OCI-M2 (cell line): Measurements from ENCODE around the gene PRKRIP1.
"Not testable (repeated sequence)": the region's sequence is repeated elsewhere in the genome, so short reads cannot be mapped to it uniquely, and the experiment has no call there.

Experiments
- DNase-seq: peaks from one replicate; lab custom pipeline; 2025; ENCODE audit not compliant: unreplicated experiment; lab: John Stamatoyannopoulos, UW

PRKRIP1 gene, protein sequence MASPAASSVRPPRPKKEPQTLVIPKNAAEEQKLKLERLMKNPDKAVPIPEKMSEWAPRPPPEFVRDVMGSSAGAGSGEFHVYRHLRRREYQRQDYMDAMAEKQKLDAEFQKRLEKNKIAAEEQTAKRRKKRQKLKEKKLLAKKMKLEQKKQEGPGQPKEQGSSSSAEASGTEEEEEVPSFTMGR

DNA sequence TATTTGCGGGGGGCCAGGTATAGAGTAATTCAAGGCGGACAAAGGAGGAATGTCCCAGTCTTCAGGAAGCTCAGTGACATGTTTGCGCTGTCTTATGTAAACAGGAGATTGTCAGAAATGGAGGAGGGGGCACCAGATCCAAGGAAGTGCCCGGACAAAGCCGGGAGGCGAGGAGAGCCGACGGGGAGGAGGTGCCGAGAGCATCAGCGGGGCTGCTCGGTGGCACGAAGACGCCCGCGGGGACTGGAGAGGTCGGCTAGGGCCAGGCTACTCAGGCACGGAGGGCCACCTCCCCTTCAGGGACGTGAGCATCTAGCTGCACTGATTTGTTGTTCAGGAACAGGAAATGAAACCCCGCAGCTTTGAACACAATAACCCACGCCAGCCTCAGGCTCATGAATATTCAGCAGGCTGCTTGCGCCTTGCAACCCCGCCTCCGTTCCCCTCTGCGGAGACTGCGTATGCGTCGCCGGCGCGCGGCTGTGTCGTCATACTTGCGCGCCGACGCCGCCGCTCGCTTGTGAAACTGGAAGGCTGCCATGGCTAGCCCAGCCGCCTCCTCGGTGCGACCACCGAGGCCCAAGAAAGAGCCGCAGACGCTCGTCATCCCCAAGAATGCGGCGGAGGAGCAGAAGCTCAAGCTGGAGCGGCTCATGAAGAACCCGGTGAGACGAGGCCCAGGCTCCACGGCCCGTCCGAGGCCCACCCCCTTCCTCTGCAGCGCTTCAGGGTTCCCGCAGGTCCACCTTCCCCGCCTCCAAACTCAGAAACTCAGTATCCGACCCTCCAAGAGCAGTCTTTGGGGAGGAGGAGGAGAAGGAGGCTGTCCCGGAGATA is at the start of gene PRKRIP1:
Gene PRKRIP1, plus strand, starts transcription at position 491 of the 837 bp plus-strand sequence. Its CDS starts 49 bp downstream, at position 540.
- DNase-seq, result peak; percentile 43

DNA sequence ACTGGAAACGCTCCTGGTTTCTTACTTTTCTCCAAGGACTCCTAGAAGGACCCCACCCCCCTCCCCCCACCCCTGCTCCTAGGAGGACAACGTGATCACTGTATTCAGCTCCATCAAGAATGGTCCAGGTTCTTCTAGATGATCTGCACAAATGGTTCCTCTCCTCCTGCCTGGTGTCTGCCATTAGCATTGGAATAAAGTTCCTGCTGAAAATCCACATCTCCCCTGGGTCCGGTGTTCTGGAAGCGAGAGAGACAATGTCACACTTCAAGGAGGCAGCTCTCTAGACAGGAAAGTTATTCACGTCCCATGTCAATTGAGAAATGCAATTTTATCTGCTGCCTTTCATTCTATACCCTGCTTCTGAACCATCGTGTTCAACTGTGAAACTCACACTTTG is 49.2 kb upstream of the PRKRIP1 start:
- DNase-seq, result not testable (repeated sequence)

DNA sequence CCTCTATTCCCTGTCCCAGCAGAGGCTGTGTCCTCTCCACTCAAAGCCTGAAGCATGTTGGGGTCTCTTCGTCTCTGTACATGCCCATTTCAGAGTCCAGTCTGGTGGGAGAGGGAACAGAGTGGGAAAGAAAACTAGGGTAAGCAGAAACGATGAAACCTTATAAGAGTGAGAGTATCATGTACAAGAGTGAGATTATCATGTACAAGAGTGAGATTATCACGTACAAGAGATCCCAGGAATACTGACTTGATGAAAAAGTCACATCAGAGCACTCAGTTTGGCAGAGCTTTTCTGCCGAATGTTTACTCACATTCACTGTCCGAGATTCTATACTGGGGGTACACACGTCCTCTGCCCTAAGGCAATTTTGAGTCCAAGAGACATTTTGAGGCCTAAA is 39.8 kb upstream of the PRKRIP1 start, which contains the start of gene SPDYE6:
Gene SPDYE6, minus strand, starts transcription at position 101 of the 400 bp plus-strand sequence. CDS start 421 bp downstream, outside the sequence.
- DNase-seq, result not testable (repeated sequence)

DNA sequence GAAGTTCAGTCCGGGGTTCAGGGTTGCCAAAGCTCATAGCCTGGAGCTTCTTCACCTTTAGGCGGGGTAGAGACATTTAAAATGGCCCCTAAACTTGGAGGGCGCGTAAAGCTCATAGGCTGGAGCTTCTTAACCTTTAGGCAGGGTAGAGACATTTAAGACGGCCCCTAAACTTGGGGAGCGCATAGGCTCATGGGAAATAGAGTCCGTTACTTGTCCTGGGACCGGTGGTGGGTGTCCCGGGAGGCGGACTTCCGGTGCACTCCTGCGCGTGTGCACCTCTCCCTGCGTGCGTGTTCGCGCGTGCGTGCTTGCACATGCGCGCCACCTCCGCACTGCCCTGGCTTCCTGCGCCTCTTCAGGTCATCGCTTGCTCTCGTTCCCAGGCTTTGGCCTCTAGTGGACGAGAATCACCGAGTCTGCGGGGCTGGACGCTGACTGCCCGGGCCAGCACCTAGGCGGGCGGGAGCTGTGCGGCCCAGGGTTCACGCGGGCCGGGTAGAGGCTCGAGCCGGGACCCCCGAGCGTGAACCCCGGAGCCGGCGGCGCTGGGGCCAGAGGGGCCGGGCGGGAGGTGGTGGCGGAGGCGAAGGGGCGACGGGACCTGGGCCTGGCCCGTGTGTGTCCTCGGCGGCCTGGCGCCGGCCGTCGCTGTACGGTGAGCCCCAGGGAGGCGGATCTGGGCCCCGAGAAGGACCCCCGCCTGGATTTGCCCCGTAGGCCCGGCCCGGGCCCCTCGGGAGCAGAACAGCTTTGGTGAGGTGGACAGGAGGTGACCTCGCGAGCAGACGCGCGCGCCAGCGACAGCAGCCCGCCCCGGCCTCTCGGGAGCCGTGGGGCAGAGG is 32.4 kb upstream of the PRKRIP1 start:
- peak; percentile 74 for DNase-seq

DNA sequence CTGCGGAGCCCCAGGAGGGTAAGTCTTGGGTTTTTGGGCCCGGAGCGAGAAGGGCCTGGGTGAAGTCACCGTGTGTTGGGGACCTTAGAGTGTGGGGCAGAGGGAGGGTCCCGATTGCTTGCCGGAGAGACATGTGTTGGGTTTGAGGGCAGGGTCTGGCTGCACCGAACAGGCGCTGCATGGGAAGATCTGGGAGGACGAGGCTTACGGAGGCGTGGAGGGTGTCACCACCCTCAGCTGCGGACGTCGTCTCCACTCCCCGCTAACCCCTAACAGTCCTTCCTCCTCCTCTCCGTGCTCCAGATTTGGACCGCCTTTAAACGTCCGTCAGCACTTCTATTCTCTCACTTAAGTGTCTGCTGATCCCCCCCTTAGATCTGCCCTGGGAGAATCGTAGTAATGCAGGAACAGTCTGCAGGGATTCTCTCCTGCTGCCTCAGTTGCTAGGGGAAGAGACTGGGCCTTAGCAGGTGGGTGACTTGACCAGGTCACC is 31.7 kb upstream of the PRKRIP1 start:
- not testable (repeated sequence) for DNase-seq

DNA sequence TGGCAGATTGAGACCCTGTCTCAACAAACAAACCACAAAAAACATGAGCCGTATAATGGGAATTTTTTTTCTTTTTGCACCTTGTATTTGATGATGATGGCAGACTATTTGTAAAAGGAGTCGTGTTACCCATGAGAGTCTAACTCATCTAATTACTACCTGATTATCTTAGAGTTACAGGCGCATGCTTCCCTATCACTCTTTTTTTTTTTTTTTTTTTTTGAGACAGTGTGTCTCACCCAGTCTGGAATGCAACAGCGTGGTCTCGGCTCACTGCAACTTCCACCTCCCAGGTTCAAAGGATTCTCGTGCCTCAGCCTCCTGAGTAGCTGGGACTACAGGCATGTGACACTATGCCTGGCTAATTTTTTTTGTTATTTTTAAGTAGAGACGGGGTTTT is 30.8 kb upstream of the PRKRIP1 start:
- DNase-seq, result not testable (repeated sequence)

DNA sequence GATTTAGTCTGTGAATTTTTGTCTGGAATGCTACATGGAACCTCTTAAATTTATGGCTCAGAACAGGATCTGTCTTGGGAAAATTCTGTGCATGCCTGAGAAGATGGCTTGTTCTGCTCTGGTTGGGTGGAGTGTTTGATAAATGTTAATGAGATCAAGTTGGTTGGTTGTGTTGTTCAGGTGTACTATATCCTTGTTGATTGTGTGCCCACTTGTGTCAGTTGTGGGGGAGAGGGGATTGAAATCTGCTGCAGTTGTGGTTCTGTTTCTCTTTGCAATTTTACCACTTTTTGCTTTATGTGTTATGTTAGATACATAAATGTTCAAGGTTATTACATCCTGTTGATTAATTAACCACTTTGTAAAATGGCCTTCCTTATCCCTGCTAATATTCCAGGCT is 26.1 kb upstream of the PRKRIP1 start:
- not testable (repeated sequence) for DNase-seq

DNA sequence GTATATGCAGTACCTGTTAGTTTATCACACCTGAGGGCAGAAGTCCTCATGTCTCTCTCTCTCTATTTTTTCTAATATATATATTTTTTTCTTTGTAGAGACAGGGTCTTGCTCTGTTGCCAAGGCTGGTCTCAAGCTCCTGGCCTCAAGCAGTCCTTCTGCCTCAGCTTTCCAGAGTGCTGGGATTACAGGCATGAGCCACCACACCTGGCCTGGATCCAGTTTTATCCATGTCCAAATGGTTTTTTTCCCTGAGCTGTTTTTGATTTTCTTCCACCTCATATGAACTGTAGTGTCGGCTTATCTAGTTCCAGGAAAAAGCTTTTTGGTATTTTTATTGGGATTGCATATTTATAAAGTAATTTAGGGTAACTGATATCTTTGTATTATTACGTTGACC is 23.4 kb upstream of the PRKRIP1 start:
- not testable (repeated sequence) for DNase-seq

DNA sequence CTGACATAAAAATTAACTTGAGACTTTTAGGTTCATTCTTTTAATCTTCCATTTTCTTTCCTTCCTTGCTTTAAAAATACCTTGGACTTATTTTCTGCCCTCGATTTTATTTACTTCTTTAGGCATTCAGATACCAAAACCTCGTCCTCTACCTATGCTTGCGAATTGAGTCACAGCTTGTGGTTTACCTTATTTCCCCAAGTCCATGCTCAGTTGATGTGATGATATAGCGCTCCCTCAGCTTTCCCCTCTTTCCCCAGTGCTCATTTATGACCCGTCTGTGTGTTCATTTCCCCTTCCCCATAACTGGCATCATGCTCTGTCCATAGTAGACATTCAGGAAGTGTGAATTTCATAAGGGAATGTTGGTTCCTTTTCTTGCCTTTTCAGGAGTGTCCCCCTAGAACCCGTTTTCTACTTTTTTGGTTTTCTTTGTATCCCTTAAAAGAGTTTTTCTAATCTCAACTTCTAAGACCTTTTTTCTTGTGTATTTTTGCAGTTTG is 19.1 kb upstream of the PRKRIP1 start:
- DNase-seq, result no peak

DNA sequence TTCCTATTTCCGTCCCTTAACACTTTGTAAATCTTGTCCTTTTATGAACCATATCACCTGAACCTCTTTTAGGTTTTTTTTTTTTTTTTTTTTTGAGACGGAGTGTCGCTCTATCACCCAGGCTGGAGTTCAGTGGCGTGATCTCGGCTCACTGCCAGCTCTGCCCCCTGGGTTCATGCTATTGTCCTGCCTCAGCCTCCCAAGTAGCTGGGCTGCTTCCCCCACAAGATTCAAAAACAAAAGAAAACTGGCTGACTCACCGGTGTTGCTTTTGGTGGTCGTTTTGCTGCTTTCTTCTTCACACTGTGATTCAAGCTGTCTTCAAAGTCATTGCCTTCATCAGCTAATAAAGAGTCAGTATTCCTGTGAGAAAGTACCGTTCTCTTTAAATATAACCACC is 15.3 kb upstream of the PRKRIP1 start:
- not testable (repeated sequence) for DNase-seq

DNA sequence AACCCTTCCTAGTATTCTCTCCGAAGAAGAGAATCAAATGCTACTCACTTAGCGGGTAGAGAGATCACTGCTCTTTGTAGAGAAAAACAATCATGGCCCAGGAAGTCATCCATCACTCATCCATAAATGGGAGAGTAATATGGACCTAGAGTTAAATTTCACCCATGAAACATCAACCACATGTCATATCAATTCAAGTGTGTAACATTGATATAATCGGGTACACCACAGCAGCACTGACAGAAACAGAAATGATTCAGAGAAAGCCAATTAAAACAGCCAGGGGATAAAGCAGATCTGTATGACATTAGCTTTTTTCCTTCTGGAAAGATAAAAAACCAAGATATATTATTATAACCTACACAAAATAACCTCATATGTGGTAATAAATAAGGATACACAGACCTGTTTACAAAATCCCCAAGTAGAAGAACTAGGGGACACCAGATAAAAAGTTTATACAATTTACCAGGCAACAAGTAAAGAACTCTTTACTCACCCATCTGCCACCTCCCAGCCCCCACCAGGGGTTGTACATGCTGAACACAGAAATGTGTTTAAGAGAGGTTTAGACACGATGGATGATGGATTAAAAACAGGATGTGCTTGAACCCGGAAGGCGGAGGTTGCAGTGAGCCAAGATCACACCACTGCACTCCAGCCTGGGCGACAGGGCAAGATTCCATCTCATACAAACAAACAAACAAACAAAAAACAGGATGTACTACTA is 14.3 kb upstream of the PRKRIP1 start:
- DNase-seq, result not testable (repeated sequence)

DNA sequence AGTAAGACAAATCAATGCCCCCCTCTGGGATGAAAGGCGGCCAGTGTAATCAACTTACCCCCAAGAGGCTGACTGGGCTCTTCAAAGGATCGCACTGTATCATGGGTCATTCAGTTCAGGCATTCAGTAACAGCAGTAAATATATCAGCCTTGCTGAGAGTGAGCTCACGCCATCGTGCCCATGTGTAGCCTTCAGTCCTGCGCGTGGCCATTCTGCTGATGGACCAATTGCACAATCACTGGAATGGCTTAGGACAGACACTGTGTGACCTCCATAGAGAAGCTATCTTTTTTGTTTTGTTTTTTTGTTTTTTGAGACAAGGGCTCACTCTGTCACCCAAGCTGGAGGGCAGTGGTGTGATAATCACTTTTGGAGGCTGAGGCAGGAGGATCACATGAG is 9.1 kb upstream of the PRKRIP1 start:
- no peak for DNase-seq

DNA sequence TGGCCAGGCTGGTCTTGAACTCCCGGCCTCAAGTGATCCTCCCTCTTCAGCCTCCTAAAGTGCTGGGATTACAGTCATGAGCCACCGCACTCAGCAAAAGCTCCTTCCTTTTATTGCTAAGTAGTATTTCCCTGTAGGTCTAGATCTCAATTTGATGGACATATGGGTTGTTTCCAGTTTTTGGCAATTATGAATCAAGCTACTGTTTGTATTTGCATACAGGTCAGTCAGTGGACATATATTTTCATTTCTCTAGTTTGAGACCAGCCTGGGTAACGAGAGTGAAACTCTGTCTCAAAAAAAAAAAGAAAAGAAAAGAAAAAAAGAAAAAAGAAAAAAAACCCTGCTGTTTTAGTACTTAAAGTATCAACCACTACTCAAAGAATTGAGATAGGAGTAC is 6.4 kb upstream of the PRKRIP1 start:
- no peak for DNase-seq

DNA sequence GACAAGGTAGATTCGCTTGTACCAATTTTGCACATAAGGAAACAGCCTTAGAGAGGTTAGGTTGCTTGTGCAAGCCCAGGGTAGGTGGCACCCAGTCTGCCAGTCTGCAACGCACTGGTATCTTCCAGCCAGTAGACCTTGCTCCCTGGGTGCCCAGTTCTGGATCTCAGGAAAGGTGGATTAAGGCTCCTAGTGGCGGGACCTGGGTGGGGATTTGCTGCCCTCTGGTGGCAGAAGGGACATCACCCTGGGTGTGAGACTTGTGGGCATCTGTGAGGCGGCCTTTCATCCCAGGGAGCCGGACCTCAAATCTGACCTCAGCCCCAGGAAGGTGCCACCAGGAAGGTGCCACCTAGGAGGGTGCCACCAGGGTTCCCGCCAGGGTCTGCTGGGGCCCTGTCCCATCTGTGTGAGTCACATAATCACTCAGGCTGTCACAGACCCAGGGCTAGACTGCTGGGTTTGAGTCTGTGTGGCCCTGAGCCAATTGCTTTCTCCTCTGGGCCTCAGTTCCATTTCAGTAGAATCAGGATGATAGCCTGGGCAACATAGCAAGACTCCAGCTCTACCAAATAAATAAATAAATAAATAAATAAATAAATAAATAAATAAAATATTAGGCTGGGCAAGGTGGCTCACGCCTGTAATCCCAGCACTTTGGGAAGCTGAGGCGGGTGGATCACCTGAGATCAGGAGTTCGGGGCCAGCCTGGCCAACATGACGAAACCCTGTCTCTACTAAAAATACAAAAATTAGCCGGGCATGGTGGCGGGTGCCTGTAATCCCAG is 5.3 kb upstream of the PRKRIP1 start:
- DNase-seq, result no peak

DNA sequence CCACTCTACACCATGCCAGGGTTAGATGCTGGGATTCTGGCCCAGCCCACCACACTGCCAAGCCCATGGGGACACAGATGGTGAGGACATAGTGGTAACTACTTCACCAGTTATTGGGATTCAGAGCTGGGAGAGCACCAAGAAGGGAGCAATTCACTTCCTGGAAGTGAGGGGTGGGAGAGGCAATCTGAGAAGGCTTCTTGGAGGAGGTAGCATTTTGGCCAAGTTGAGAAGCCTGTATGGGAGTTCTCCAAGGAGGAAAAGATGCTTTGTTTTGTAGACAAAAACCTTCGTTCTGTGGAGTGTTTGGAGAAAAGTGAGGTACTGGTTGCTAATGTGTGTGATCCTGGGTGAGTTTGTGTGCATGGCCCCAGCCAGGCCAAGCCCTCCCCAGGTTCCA is 3.8 kb upstream of the PRKRIP1 start:
- DNase-seq, result no peak

DNA sequence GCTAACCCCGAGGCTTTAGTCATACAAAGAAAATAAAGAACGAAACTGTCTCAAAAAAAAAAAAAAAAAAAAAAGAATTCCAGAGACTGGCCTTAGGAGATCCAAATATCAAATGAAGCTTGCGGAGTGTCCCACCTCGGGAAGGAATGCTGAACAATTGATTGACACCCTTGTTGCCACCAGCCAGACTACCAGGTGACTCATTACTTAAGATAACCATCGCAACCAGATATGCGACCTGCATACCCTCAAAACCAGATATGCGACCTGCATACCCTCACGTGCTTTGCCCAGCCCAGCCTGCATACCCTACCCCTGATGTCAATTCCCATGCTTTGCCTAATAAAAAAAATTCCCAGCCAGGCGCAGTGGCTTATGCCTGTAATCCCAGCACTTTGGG is 2.7 kb upstream of the PRKRIP1 start:
- no peak for DNase-seq

DNA sequence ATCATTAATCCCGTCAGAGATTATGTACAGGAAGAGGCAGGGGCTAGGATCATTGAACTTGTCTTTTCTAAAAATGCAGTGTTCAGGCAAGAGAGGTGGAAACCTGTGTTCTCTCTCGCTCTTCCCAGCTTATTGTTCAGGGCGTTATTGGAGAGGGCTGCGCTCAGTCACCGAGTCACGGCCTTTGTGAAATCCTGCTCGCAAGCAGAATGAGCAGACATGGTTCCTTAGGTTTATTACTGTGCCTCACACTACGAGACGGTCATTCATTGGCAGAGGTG is 631 bp upstream of the PRKRIP1 start:
- DNase-seq, result no peak

DNA sequence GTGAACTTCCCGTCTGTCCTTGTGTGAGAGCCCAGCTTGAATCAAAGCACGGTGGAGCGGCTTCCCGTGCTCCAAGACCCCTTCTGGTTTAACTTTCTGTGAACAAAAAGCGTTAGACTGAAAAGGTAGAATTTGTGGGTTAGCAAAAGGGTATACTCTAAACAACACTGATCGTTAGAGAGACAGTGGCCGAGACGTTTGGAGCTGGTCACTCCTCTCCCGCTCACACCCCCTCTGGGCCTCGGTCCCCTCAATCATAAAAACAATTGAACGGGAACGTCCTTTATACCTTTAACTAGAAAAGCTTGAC is 502 bp downstream of the PRKRIP1 start:
- DNase-seq, result no peak

DNA sequence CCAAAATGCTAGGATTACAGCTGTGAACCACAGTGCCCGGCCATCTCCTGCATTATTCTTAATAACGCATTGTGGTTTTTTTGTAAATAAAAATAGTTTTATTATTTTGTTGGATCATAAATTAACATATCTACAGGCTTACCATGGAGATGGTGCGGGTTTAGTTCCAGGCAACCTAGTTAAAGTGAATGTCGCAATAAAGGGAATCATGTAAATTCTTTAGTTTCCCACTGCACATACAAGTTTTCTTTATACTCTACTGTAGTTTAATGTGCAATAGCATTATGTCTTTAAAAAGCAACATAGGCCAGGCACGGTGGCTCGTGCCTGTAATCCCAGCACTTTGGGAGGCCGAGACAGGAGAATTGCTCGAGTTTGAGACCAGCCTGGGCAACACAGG is 2.4 kb downstream of the PRKRIP1 start:
- DNase-seq, result no peak

DNA sequence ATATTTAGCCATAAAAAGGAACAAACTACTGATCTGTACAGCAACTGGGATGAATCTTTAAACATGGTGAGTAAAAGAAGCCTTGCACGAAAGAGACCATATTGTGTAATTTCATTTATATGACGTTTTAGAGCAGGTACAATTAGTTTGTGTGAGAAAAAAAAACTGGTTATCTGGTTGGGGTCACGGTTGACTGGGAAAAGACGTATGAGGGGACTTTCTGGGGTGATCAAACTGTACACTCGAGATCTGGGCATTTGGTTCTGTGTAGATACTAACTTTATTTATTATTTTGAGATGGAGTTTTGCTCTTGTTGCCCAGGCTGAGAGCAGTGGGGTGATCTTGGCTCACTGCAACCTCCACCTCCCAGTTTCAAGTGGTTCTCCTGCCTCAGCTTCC is 4.2 kb downstream of the PRKRIP1 start:
- DNase-seq, result no peak
